HG03342 (cell line): Measurements from ENCODE around the gene ALOX5.
"Not testable (repeated sequence)": the region's sequence is repeated elsewhere in the genome, so short reads cannot be mapped to it uniquely, and the experiment has no call there.

ENCODE experiments used
- ATAC-seq: cut with Tn5 transposase; IDR thresholded peaks from one replicate; pipeline ENCODE4 v1.9.1; 2021; ENCODE audit warnings: mild to moderate bottlenecking, moderate library complexity; ENCODE audit not compliant: unreplicated experiment

The ALOX5 gene

DNA sequence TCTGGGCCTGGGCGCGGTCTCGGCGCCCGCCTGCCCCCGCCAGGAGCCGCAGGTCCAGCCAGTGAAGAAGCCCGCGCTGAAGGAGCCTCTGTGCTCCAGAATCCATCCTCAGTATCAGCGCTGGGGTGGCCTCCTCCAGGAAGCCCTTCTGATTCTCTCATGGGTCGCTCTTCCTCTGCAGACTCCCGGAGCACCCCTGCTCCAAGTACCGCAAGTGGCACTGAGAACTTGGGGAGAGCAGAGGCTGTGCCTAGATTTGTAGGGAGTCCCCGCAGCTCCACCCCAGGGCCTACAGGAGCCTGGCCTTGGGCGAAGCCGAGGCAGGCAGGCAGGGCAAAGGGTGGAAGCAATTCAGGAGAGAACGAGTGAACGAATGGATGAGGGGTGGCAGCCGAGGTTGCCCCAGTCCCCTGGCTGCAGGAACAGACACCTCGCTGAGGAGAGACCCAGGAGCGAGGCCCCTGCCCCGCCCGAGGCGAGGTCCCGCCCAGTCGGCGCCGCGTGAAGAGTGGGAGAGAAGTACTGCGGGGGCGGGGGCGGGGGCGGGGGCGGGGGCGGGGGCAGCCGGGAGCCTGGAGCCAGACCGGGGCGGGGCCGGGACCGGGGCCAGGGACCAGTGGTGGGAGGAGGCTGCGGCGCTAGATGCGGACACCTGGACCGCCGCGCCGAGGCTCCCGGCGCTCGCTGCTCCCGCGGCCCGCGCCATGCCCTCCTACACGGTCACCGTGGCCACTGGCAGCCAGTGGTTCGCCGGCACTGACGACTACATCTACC lies at the start of gene ALOX5:
Gene ALOX5 (plus strand): TSS at position 641 of the 774 bp plus-strand sequence. CDS start 64 bp downstream, at position 705.
- peak; percentile 38 for ATAC-seq

DNA sequence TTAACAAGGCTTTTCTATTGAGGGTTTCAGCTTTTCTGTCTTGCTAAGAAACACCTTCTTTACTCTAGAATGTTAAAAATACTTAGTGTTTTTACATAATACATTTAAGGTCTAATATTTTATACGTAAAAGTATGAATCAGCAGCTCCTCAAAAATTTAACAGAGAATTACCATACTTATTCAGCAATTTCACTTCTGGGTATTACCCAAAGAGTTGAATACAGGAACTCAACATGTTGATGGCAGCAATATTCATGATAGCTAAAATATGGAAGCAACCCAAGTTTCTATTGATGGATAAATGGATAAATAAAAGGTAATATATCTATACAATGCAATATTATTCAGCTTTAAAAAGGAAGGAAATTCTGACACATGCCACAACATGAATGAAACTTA lies 48.9 kb upstream of the ALOX5 start:
- ATAC-seq = no peak

- ATAC-seq = not testable (repeated sequence)
Measured at GRCh38 chr10:45326864-45327263, 47.2 kb upstream of the ALOX5 start.

DNA sequence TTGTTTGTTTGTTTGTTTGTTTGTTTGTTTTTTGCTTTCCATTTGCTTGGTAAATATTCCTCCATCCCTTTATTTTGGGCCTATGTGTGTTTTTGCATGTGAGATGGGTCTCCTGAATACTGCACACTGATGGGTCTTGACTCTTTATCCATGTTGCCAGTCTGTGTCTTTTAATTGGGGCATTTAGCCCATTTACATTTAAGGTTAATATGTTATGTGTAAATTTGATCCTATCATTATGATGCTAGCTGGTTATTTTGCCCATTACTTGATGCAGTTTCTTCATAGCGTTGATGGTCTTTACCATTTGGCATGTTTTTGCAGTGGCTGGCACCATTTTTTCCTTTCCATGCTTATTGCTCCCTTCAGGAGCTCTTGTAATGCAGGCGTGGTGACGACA lies 42.2 kb upstream of the ALOX5 start:
- not testable (repeated sequence) for ATAC-seq

GRCh38 chr10:45339894-45340293 lies 34.1 kb upstream of the ALOX5 start:
- ATAC-seq = no peak

- ATAC-seq = not testable (repeated sequence)
Measured at GRCh38 chr10:45340420-45340819, 33.6 kb upstream of the ALOX5 start.

DNA sequence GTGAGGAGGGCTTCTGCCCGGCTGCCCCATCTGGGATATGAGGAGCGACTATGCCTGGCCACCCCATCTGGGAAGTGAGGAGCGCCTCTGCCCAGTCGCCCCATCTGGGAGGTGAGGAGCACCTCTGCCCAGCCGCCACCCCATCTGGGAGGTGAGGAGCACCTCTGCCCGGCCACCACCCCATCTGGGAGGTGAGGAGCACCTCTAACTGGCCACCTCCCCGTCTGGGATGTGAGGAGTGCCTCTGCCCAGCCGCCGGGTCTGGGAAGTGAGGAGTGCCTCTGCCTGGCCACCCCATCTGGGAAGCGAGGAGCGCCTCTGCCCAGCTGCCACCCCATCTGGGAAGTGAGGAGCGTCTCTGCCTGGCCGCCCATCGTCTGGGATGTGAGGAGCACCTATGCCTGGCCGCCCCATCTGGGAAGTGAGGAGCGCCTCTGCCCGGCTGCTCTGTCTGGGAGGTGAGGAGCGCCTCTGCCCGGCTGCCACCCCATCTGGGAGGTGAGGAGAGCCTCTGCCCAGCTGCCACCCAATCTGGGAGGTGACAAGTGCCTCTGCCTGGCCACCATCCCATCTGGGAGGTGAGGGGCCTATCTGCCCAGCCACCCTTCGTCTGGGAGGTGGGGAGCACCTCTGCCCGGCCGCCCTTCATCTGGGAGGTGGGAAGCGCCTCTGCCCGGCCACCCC lies 27.2 kb upstream of the ALOX5 start:
- ATAC-seq = not testable (repeated sequence)

- not testable (repeated sequence) for ATAC-seq
Measured at GRCh38 chr10:45347464-45347863, 26.6 kb upstream of the ALOX5 start.

GRCh38 chr10:45348196-45348765 lies 25.7 kb upstream of the ALOX5 start:
- not testable (repeated sequence) for ATAC-seq

- peak; percentile 53 for ATAC-seq
Measured at GRCh38 chr10:45353186-45353585, 20.8 kb upstream of the ALOX5 start.

GRCh38 chr10:45354261-45354660 lies 19.8 kb upstream of the ALOX5 start:
- ATAC-seq = no peak

DNA sequence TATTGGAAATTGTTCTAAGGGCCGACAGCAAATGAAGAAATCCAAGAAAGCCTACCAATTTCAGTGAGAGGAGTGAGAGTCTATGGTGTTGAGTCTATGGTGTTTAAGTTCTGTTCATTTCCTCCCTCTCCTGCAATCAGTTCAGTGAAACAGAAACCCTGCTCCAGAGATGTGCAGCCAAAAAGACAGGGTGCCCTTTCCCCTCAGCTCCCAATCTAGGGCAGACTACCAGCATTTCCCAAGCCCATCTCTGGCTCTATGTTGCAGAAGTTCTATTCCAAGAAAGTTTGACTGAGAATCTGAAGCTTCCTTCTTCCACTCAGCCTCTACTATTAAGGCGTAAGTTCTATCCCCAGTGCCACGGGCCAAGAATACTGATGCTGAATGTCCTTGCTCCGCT lies 18.5 kb upstream of the ALOX5 start:
- no peak for ATAC-seq

GRCh38 chr10:45358961-45359360 lies 15.1 kb upstream of the ALOX5 start:
- not testable (repeated sequence) for ATAC-seq

GRCh38 chr10:45361983-45362799 lies 11.8 kb upstream of the ALOX5 start:
- ATAC-seq = not testable (repeated sequence)

- not testable (repeated sequence) for ATAC-seq
Measured at GRCh38 chr10:45367643-45368042, 6.4 kb upstream of the ALOX5 start.

- no peak for ATAC-seq
Measured at GRCh38 chr10:45368181-45368580, 5.8 kb upstream of the ALOX5 start.

DNA sequence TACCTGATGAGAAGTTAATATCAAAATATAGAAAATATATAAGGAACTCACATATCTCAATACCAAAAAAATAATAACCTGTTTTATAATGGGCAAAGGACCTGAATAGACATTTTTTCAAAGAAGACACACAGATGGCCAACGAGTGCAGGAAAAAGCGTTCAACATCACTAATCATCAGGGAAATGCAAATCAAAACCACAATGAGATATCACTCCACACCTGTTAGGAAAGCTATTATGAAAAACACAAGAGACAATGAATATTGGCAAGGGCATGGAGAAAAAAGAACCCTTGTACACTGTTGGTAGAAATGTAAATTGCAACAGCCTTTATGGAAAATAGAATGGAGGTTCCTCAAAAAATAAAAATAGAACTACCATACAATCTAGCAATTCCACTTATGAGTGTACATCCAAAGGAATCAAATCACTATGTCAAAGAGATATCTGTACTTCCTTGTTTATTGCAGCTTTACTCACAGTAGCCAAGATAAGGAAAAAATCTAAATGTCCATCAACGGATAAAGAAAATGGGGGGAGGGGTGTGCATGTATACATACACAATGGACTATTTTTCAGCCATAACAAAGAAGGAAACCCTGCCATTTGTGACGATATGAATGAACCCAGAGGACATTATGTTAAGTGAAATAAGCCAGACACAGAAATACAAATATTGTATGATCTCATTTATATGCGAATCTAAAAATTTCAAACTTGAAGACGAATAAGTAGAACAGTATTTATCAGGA lies 3.6 kb upstream of the ALOX5 start:
- ATAC-seq = no peak

- no peak for ATAC-seq
Measured at GRCh38 chr10:45371560-45371959, 2.5 kb upstream of the ALOX5 start.

DNA sequence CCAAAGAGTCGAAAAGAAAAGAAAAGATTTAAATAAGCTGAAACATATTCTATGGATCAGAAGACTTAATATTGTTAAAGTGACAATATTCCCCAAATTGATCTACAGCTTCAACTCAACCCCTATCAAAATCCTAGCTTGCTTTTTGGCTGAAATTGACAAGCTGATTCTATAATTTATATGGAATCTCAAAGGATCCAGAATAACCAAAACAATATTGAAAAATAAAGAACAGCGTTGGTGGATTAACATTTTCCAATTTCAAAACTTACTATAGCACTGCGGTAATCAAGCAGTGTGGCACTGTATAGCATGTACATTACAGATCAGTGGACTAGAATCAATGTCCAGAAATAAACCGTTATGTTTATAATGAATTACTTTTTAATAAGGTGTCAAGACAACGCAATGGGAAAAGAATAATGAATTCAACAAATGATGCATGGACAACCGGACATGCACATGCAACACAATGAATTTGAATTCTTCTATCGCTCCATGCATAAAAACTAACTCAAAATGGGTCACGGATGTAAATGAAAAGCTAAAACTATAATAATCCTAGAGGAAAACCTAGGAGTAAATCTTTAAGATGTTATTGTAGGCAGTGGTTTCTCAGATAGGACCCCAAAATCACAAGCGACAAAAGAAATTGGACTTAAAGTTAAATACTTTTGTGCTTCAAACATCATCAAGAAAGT lies 1.6 kb upstream of the ALOX5 start:
- ATAC-seq = no peak
